Measurements from ENCODE around the gene ZNF740.
A peak's percentile ranks its signal among the peaks of the same experiment; 100 is the strongest.
"Not testable (repeated sequence)": the region's sequence is repeated elsewhere in the genome, so short reads cannot be mapped to it uniquely, and the experiment has no call there.

ZNF740 gene

DNA sequence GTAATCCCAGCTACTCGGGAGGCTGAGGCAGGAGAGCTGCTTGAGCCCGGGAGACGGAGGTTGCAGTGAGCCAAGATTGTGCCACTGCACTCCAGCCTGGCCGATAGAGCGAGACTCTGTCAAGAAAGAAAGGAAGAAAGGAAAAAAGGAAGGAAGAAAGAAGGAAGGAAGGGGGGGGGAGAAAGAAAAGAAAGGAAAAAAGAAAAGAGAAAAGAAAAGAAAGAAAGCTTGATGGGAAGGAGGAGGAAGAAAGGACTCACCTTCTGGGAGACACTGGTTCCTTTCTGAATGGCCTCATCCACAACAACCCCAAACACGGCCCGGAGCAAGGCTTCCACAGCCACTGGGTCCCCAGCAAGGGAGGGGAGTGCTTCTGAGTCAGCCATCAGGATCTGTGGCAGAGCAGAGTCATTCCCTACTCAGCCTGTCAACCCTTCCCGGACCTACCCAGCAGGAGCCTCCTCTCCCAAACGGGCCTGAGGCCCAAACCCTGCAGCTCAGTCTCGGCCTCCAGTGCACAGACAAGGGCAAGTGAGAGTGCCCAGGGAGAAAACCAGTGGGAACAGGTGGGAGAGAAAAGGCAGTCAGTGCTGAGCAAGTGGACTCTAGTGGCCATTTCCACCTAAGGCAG is 7.3 kb upstream of the ZNF740 start:
- no peak for DNase-seq

DNA sequence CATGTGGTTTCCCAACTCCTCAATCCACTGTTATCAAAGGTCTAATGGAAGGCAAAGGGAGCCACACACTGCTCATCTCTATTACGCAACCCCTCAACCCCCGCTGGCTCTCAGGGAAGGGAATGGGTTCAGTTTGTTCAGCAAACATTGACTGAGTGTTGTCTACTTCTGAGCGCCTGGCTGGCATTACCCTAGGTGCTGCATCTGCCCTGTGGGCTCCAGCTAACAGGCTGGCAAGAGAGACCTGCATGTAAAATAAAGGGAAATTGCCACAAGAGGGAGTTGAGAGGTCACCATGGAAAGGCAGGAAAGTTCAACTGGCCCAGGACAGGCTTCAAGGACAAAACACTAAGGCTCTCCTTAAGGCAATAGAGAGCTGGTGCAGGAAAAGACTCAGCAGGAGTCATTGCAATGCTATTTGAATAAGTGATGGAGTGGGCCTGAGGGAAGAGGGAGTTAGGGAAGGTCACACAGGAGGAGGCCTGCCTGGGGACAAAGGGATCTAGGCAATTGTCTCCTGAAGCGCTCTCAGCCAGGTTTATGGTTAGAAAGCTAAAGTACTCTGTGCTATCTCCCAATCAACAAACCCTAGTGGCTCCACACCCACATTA is 5.5 kb upstream of the ZNF740 start:
- DNase-seq: peak; percentile 25 to 69

DNA sequence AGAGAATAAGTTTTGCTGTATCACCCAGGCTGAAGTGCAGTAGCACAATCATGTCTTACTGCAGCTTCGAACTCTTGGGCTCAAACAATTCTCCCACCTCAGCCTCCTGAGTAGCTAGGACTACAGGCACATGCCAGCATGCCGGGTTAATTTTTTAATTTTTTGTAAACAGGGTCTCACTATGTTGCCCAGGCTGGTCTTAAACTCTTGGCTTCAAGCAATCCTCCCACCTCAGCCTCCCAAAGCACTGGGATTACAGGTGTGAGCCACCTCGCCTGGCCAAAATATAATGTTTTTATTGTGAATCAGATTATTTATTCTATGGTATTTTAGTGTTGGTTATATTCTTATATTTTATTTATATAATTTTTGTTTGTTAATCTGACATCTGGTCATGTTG is 3.8 kb upstream of the ZNF740 start:
- DNase-seq: no peak

DNA sequence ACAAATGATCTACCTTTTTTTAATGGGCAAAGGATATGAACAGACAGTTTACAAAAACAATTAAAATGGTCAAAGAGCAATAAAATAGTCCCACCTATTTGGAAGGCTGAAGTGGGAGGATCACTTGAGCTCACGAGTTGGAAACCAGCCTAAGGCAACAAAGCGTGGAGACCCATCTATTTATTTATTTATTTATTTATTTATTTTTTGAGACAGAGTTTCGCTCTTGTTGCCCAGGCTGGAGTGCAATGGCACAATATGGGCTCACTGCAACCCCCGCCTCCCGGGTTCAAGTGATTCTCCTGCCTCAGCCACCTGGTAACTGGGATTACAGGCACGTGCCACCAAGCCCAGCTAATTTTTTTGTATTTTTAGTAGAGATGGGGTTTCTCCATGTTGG is 3.1 kb upstream of the ZNF740 start:
- DNase-seq: not testable (repeated sequence)

DNA sequence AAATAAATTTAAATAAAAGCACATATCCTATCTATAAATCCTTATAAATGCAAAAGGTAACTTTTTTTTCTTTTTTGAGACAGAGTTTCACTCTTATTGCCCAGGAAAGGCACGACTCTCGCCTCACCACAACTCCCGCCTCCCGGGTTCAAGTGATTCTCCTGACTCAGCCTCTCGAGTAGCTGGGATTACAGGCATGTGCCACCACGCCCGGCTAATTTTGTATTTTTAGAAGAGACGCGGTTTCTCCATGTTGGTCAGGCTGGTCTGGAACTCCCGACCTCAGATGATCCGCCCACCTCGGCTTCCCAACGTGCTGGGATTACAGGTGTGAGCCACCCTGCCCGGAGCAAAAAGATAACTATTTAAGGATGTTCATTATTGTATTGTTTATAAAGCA is 1.7 kb upstream of the ZNF740 start:
- DNase-seq: not testable (repeated sequence)

DNA sequence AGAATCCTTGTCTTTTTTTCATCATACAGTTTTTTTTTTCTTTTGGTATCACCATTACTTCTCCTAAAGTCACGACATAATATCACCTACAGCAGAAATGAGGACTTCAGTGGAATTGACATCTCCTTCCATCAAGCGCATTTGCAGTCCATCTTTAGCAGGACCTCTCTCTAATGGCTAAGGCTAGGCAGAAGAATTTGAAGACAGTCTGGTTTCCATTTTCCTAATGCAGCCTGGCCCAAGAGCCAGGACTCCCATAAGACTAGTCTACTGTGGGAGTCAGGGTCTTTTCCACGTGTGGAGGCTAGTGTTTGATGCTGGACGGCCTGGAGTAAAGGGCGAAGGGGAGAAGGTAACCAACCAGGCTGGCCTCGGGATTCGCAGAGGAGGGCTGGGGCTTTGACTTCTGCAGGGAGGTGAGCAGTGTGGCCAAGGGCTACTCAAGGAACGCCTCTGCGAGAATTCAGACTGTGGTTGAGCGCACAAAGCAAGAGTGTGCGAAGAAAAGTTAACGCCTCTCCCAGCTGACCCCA is 769 bp upstream of the ZNF740 start:
- DNase-seq: peak in 1 of 2 experiments; percentile 67

DNA sequence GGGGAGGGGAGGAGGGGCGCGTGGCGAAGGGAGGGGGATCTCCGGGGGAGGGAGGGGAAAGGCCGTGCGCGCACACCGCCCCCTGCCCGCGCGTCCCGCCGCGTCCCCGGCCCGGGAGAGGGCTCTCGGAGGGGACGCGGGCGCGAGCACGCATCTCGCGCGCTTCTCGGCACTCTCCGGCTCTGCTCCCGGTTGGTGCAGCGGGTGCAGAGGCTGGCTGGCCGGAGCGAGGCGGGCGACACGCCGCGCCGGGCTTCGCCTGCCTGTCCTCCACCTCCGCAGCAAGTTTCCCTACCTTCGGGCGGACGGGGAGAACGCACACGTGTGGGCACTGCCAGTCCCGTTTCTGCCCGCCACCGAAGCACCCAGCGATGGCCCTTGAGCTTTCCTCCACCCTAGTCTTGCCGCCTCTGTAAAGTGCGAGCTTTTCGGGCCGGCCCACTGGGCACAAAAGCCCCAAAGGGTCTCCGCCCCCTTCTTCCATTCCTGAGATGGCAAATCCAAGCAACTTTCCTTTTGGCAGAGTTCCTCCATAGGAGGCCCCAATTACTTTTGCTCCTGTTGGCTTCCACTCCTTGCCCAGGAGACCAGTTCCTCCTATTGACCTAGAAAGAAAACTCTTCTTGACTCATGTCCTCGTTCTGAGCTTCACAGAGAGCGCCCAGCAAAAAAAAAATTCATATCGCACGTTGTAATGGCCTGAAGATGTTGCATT is 566 bp downstream of the ZNF740 start:
- peak; percentile 52 to 75 for DNase-seq

DNA sequence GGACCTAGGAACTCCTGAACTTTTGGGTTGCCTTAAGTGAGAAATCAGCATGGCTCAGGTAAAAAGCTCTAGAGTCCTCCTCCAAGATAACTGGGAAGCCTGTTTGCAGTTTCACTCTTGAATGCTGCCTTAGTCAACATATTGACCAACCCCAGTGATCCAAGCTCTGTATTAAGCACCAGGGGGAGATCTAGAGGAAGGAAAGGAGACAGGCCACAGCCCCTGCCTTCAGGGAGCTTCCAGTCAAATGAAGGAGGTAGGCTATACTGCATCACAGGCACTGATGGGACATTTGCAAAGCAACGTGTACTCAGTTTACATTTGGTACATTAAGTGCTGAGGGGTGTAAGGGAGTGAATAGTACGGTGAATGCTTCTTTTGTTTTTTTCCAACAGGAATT is 1.4 kb downstream of the ZNF740 start:
- no peak for DNase-seq

DNA sequence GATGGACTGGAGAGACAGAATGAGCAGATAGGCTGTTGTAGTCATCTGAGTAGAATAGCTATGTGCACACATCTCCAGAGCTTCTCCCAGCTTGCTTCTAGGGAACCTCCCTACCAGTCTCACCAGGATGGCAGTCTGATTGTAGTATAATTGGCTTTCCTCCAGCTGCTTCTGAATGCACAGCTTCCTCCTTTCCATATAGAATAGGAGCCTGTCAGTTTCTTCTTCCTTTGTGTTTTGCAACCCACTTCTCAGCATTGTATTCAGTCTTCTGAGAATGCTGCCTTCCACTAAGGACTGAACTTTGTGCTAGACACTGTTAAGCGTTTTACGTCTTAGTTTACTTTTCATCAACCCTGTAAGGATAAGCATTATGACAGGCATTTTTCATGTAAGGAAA is 2.4 kb downstream of the ZNF740 start:
- no peak for DNase-seq

DNA sequence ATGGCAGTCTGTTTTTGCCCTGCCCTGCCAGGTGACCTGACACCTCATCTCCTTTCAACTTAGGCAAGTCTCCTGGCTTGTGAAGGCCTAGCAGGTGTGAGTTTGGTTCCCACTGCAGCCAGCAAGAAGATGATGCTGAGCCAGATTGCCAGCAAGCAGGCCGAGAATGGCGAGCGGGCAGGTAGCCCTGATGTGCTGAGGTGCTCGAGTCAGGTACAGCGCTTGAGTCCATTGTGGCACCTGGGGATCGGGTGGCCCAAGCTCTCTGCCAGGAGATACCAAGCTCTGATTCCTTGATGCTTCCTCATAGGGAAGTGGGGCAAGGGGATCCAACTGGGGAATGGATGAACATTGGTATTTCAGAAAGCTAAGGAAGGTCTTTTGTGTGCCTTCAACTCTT is 4.3 kb downstream of the ZNF740 start:
- no peak for DNase-seq

DNA sequence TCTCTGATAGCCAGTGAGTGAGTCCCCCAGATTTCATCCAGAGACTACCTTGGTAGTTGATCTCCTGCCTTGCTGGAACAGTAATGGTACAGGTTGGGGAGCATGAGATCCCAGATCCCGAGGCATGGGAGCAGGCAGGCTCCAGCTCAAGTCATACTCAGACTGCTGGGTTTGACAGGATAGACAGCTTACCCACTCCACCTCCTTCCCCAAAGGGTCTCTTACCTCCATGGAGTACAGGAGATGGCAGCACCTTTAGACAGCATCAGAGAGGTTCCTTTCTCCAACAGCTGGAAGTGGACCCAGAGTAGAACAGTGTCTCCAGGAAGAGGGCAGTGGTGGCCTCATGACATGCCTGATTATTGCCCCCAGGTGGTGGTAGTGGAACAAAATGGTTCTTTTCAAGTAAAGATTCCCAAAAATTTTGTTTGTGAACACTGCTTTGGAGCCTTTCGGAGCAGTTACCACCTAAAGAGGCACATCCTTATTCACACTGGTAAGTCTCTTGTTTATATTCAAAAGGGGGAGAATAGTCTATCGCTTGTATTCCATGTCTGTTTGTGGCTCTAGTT is 5.1 kb downstream of the ZNF740 start:
- DNase-seq: no peak

DNA sequence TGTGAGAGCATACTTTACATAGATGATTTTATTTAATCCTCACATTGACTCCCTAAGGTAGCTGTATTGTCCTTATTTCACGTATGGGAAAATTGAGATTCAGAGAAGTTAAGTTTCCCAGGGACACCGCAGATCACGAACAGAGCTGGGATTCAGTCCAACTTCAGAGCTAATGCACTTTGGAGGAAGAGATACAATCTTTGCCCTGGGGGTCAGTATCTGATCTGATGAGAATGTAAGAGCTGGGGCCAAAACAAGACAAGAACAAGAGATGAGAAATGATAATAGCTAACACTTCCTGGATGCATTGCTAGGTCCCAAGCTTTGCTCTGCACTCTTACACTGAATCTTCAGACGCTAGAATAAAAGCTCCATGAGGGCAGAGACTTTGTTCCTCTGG is 6.2 kb downstream of the ZNF740 start:
- DNase-seq: no peak

DNA sequence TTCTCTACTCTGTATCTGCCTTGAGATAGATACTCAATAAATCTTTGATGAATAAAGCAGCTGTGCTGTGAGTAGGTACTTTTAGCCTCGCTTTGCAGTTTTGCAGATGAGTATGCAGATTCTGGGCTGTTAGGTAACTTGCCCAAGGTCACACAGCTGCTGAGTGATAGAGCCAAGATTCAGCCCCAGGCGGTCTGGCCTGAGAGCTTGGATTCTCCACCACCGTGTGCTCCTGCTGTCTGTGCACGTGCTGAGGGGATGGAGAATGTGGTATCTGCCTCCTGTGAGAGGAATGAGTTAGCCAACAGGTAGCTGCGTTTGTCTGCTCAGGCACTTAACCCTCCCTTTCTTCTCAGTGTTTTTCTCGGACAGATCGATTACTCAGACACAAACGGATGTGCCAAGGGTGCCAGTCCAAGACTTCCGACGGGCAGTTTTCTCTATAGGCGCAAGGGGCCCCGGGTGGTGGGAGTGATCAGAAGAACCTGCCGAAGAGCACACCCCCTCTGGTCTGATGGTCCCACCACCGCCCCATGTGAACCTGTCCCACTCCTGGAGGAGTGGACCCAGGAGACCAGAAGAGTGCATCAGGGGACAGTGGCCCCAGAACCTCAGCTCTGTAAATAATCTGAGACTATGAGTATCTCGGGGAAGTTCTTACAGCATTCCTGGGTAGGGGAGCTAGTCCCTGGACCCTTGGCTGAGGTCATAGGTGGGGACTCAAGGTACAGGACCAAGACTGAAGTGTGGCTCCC is 6.8 kb downstream of the ZNF740 start:
- DNase-seq: no peak

DNA sequence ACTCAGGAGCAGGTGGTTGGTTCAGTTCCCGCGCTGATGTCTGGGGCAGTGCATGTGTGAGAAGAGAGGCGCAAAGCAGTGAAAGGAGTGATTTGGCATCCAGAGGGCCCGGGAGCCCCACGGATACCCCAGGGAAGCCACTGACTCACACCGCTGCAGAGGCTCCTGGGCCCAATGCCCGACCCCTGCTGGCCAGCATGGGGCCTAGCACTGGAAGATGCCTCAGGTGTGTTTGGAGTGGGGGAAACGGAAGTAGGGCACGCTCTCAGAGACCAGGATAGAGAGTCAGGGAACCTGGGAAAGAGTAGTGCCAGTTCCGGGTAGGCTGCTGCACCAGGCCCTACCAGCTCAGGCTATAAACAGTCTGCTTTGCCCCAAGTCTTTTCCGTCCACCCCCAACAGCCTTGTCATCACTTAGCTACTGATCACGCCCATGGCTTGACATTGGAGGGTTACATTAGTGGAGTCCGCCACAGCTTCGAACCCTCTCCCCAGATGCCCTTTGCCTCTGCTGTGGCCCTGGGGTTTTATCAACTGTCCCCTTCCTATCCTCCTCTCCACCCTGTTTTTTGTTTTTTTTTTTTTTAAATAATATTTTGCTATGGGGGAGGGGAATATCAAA is 9.7 kb downstream of the ZNF740 start:
- DNase-seq: peak in 1 of 2 experiments; percentile 8

DNA sequence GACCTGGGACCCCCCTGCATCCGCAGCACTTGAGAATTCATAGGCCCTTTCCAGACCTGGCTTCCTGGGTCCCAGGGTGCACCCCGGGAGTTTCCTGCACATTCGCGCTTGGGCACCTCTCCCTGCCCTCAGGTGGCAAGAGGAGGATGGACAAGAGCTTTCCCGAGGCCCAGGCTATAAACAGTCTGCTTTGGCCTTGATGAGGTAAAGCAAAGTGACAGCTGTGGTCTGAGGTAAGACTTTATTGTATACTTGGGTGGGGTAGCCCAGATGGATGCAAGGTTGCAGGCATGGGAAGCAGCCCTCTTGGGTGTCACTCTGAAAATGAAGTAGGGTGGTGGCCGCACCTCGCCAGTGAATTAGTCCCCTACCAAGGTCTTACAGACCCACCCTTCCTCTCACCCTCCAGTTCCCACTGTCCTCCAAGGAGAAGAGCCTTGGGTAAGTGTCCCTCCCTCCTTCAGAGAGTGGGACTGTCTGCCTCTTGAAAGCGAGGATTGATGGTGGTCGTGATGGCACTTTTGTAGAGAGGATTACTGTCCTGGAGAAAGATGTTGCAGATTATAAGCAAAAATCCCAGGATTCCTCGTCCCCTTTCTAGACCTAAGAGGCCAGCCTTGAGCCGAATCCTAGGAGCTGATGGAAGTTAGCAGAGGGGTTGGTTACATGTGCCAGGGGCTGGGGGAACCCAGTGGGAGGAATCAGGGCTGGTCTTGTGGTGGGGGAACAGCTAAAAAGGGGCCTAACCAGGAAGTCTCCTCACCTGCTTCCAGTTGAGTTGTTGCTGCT is 10.8 kb downstream of the ZNF740 start:
- no peak for DNase-seq

DNA sequence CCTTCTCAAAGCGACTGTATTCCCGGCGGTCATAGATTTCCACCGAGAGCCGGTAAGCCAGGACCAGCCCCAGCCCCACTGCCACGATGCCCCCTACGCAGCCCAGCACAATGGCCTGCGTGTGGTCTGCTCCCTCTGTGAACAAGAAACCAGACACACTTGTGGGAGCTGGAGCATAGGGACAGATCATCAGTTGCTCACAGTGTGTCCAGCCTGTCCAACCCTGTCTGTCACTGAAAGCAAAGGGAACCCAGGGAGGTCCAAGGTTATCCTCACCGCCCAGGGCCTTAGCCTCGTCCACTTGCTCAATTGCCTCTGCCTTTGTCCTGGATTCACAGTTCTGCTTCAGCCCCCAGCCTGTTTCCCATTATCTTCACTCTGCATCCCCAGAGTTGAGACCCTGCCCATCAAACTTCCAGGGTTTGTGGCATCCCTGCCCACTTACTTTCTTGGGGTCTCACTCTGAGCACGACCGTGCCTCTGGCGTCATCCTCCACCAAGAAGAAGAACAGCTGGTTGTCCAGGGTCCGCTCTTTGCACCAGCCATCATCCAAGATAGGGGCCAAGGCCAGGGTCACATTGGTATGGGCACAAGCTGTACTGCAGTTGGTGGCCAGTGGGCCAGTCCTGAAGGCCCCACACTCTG is 11.5 kb downstream of the ZNF740 start:
- no peak for DNase-seq

DNA sequence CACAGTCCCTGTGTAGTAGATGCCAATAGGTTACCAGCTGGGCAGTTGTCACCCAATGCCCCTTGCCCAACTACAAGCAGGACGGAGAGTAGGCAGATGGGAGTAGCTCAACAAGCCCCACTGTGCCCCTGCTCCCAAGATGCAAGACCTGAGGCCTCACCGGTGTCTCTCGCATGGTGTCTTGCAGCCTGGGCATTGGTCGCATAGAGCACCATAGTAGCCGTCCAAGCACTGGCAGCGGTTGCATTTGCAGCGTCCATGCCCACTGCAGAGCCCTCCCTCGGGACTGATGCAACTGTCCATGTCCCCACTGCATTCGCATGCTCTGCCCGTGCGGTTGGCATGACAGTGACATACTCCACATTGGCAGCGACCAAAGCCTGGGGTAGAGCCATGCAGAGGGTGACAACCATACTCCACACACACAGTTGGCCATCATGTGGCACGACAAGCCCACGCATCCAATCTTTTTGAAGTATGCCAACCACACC is 12.1 kb downstream of the ZNF740 start:
- DNase-seq: no peak

DNA sequence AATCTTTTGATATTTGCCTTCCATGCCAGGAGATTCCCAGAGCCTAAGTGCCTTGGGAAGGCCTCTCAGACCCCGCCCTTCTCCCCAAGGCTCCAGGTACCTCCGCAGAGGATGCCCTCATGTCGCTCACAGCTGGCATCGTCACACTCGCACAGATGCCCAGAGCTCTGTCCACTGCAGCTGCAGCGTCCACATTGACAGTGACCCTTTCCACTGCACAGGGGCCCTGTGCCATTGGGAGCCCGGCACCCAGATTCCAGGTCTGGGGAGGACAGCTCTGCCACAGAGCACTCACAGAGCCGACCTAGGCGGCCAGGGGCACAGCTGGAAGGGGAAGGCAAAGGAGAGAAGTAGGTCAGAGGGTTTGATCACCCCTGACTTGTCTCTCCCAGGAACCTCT is 12.5 kb downstream of the ZNF740 start:
- no peak for DNase-seq

DNA sequence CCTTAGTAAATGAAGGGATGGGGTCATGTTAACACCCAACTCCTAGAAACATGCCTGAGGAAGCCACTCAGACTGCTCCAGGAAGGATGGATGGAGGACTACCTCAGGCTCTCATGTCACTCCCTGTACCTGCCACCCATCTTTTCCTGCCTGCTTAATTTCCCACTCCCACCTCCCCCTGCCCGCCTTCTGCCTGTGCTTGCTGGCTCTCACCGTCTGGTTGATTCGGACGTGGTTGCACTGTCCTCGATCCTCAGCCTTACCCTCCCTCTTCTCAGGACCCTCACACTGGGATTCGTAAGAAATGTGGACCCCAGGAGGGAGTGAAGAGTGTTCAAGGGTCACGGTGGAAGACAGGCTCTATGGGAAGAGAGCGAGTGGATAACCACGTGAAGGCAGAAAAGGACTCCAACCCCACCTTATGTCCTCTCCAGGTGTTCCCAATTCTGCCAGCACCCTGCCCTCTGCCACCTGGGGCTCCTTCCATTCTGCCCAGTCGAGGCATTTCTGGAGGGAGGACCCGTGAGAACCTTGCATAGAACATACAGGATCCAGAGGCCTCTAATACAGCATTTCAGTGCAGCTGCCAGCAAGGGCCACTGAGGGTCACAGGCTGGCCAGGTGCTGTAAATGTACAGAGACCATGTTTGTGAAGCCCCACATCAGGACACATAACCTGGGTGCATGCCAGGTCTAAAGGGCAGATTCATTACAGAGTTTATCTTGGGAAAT is 13.6 kb downstream of the ZNF740 start:
- DNase-seq: no peak

DNA sequence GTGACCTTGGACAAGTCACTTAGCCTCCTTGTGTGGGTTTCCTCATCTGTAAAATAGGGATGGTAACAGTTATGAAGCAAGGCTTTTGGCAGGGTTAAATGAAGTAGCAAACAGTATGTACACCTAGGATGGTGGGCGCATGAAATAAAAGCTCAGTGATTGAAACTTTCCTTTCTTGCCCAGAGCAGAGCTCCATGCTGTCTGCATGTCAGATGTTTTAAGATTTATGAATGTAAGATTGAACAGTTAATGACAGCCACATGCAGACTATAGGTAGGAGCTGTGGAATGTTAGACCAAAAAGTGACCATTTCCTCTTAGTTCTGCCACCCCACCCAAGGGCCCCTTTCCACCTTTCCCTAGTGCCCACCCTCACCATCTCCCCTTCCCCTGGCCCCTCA is 14.5 kb downstream of the ZNF740 start:
- no peak for DNase-seq

All from SW 1271 (cell line).